Measurements from ENCODE around the gene SYCP2L. TPM values are rescaled to one million over a fixed set of nuclear protein-coding genes. Genes with fewer than 3 reads are reported as not detected.
"Not testable (repeated sequence)": the region's sequence is repeated elsewhere in the genome, so short reads cannot be mapped to it uniquely, and the experiment has no call there.

Gene SYCP2L
- total and polyA plus RNA-seq, 2 donors (not counting 1 experiment from before 2014, with no cell fraction given) = under 0.01 TPM; not detected in 1

- no peak overlapping the region for H3K4me3 ChIP-seq (replicated peaks in 1 of 4; ENCODE audit: control extremely low read depth in 1 of 4, insufficient read depth in 1 of 4, low read depth in 3 of 4, low read length in 4 of 4)
- H3K4me1 ChIP-seq (ENCODE audit: control insufficient read depth, extremely low read depth, insufficient read depth, low read length) = no peaks in the 10 kb centered on the region
- TF ChIP-seq EZH2 (IDR thresholded peaks at IDR 0.05; ENCODE audit: low read length, missing control alignments) (no peak), CTCF (conservative IDR thresholded peaks at IDR 0.05 in 1 of 2, IDR thresholded peaks at IDR 0.05 in 1 of 2; ENCODE audit: low read depth in 1 of 2, low read length in 2 of 2) (no peak)
- H3K9me3 ChIP-seq (ENCODE audit: control insufficient read depth, insufficient read depth, low read depth, low read length) = no peaks in the 10 kb centered on the region
- no peaks in the 10 kb centered on the region for H3K79me2 ChIP-seq (ENCODE audit: control insufficient read depth, insufficient read depth, low read length)
- H3K4me2 ChIP-seq (ENCODE audit: extremely low read depth, insufficient read depth, low read length) = no peak overlapping the region
- H3K9ac ChIP-seq (ENCODE audit: insufficient read depth, low read length) = no peak overlapping the region
- H3K36me3 ChIP-seq (ENCODE audit: control insufficient read depth, insufficient read depth, low read length) = no peaks in the 10 kb centered on the region
- no peak overlapping the region for H3K27ac ChIP-seq (ENCODE audit: insufficient read depth, low read length)
- H3K27me3 ChIP-seq (ENCODE audit: control insufficient read depth, insufficient read depth, low read length) = no peaks in the 10 kb centered on the region
- DNase-seq (ENCODE audit: low read depth in 2 of 2) = no peak
- no peaks in the 10 kb centered on the region for H4K20me1 ChIP-seq (ENCODE audit: control insufficient read depth, extremely low read depth, insufficient read depth, low read length)
- H2AFZ ChIP-seq (ENCODE audit: low read length) = no peak overlapping the region
Observed at GRCh38 chr6:10849901-10850300, 37.0 kb upstream of the SYCP2L start.

DNA sequence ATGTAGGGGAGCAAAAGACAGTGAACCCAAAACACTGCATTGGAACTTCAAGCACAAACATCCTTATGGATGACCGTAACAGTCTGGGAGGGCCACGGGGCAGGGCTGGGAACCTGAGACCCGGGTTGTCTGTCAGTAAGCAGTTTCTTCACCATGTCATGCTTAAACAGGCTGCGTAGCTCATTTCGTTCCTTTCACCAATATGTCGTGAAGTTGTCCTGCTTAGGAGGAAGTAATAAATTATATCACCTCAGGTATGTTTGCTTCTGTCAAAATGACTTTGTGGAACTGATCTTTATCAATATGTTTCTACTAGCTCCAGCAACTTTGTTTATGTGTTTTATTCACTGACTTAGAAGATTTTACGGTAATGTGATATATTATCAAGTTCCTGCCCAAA lies 36.1 kb upstream of the SYCP2L start:
- Histone ChIP-seq H3K4me2 (ENCODE audit: extremely low read depth, insufficient read depth, low read length) (no peak overlapping the region), H3K4me3 (replicated peaks in 1 of 4; ENCODE audit: control extremely low read depth in 1 of 4, insufficient read depth in 1 of 4, low read depth in 3 of 4, low read length in 4 of 4) (no peak overlapping the region), H3K79me2 (ENCODE audit: control insufficient read depth, insufficient read depth, low read length) (no peaks in the 10 kb centered on the region), H3K9me3 (ENCODE audit: control insufficient read depth, insufficient read depth, low read depth, low read length) (no peaks in the 10 kb centered on the region), H3K27ac (ENCODE audit: insufficient read depth, low read length) (no peak overlapping the region), H3K4me1 (ENCODE audit: control insufficient read depth, extremely low read depth, insufficient read depth, low read length) (no peaks in the 10 kb centered on the region), H3K27me3 (ENCODE audit: control insufficient read depth, insufficient read depth, low read length) (no peaks in the 10 kb centered on the region), H2AFZ (ENCODE audit: low read length) (no peak overlapping the region), H3K36me3 (ENCODE audit: control insufficient read depth, insufficient read depth, low read length) (no peaks in the 10 kb centered on the region), H3K9ac (ENCODE audit: insufficient read depth, low read length) (no peak overlapping the region), H4K20me1 (ENCODE audit: control insufficient read depth, extremely low read depth, insufficient read depth, low read length) (no peaks in the 10 kb centered on the region)
- TF ChIP-seq CTCF (conservative IDR thresholded peaks at IDR 0.05 in 1 of 2, IDR thresholded peaks at IDR 0.05 in 1 of 2; ENCODE audit: low read depth in 1 of 2, low read length in 2 of 2) (no peak), EZH2 (IDR thresholded peaks at IDR 0.05; ENCODE audit: low read length, missing control alignments) (no peak)
- no peak for DNase-seq (ENCODE audit: low read depth in 2 of 2)

- Histone ChIP-seq H3K9me3 (ENCODE audit: control insufficient read depth, insufficient read depth, low read depth, low read length) (no peaks in the 10 kb centered on the region), H3K36me3 (ENCODE audit: control insufficient read depth, insufficient read depth, low read length) (no peaks in the 10 kb centered on the region), H3K79me2 (ENCODE audit: control insufficient read depth, insufficient read depth, low read length) (no peaks in the 10 kb centered on the region), H3K4me2 (ENCODE audit: extremely low read depth, insufficient read depth, low read length) (no peak overlapping the region), H3K4me1 (ENCODE audit: control insufficient read depth, extremely low read depth, insufficient read depth, low read length) (no peaks in the 10 kb centered on the region), H3K4me3 (replicated peaks in 1 of 4; ENCODE audit: control extremely low read depth in 1 of 4, insufficient read depth in 1 of 4, low read depth in 3 of 4, low read length in 4 of 4) (no peak overlapping the region), H3K27ac (ENCODE audit: insufficient read depth, low read length) (no peak overlapping the region), H4K20me1 (ENCODE audit: control insufficient read depth, extremely low read depth, insufficient read depth, low read length) (no peaks in the 10 kb centered on the region), H3K27me3 (ENCODE audit: control insufficient read depth, insufficient read depth, low read length) (no peaks in the 10 kb centered on the region), H2AFZ (ENCODE audit: low read length) (no peak overlapping the region), H3K9ac (ENCODE audit: insufficient read depth, low read length) (no peak overlapping the region)
- TF ChIP-seq EZH2 (IDR thresholded peaks at IDR 0.05; ENCODE audit: low read length, missing control alignments) = no peak
- TF ChIP-seq CTCF (conservative IDR thresholded peaks at IDR 0.05 in 1 of 2, IDR thresholded peaks at IDR 0.05 in 1 of 2; ENCODE audit: low read depth in 1 of 2, low read length in 2 of 2) = no peak
- peak in 1 of 2 donors; percentile 7 for DNase-seq (ENCODE audit: low read depth in 2 of 2)
Observed at GRCh38 chr6:10852361-10852960, 34.4 kb upstream of the SYCP2L start.

DNA sequence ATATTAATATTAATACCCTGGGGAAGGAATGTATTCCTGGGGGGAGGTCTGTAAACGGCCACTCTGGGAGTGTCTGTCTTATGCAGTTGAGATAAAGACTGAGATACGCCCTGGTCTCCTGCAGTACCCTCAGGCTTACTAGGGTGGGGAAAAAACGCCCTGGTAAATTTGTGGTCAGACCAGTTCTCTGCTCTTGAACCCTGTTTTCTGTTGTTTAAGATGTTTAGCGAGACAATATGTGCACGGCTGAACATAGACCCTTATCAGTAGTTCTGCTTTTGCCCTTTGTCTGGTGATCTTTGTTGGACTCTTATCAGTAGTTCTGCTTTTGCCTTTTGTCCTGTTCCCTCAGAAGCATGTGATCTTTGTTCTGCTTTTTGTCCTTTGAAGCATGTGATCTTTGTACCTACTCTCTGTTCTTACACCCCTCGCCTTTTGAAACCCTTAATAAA lies 33.0 kb upstream of the SYCP2L start:
- H2AFZ ChIP-seq (ENCODE audit: low read length); H3K4me2 ChIP-seq (ENCODE audit: extremely low read depth, insufficient read depth, low read length); H3K36me3 ChIP-seq (ENCODE audit: control insufficient read depth, insufficient read depth, low read length); H4K20me1 ChIP-seq (ENCODE audit: control insufficient read depth, extremely low read depth, insufficient read depth, low read length); H3K79me2 ChIP-seq (ENCODE audit: control insufficient read depth, insufficient read depth, low read length); H3K27ac ChIP-seq (ENCODE audit: insufficient read depth, low read length); DNase-seq (ENCODE audit: low read depth in 2 of 2); H3K4me3 ChIP-seq (replicated peaks in 1 of 4; ENCODE audit: control extremely low read depth in 1 of 4, insufficient read depth in 1 of 4, low read depth in 3 of 4, low read length in 4 of 4); H3K4me1 ChIP-seq (ENCODE audit: control insufficient read depth, extremely low read depth, insufficient read depth, low read length); H3K27me3 ChIP-seq (ENCODE audit: control insufficient read depth, insufficient read depth, low read length); H3K9me3 ChIP-seq (ENCODE audit: control insufficient read depth, insufficient read depth, low read depth, low read length); H3K9ac ChIP-seq (ENCODE audit: insufficient read depth, low read length): not testable (repeated sequence)

All from fibroblast of lung (primary cell).